Medulla oblongata (tissue), 1 donor: ENCODE measurements around the gene DYNC1LI1.
A peak's percentile ranks its signal among the peaks of the same experiment; 100 is the strongest.
"Not testable (repeated sequence)": the region's sequence is repeated elsewhere in the genome, so short reads cannot be mapped to it uniquely, and the experiment has no call there.

Source experiments
- DNase-seq: peaks from one replicate; pipeline ENCODE4 v3.0.0-alpha.2; 2015; ENCODE audit errors: extremely low spot score

DYNC1LI1 gene

GRCh38 chr3:32583708-32584107, 13.1 kb upstream of the DYNC1LI1 start:
- no peak for DNase-seq

GRCh38 chr3:32578669-32579068, 8.0 kb upstream of the DYNC1LI1 start:
- not testable (repeated sequence) for DNase-seq

- DNase-seq: peak; percentile 74
Observed at GRCh38 chr3:32577581-32578556, 7.2 kb upstream of the DYNC1LI1 start.

GRCh38 chr3:32577174-32577573, 6.5 kb upstream of the DYNC1LI1 start:
- no peak for DNase-seq

- DNase-seq: peak; percentile 35
Observed at GRCh38 chr3:32575451-32576113, 4.9 kb upstream of the DYNC1LI1 start.

GRCh38 chr3:32571192-32571485, 481 bp upstream of the DYNC1LI1 start:
- DNase-seq: no peak

- peak; percentile 61 for DNase-seq
Observed at GRCh38 chr3:32569540-32570420, 878 bp downstream of the DYNC1LI1 start.

- no peak for DNase-seq
Observed at GRCh38 chr3:32568953-32569352, 1.7 kb downstream of the DYNC1LI1 start.

GRCh38 chr3:32564195-32564594, 6.5 kb downstream of the DYNC1LI1 start:
- no peak for DNase-seq

GRCh38 chr3:32562640-32563039, 8.0 kb downstream of the DYNC1LI1 start:
- DNase-seq: no peak

GRCh38 chr3:32557640-32558352, 12.9 kb downstream of the DYNC1LI1 start:
- no peak for DNase-seq

- no peak for DNase-seq
Observed at GRCh38 chr3:32556332-32556731, 14.3 kb downstream of the DYNC1LI1 start.

- no peak for DNase-seq
Observed at GRCh38 chr3:32553973-32554372, 16.7 kb downstream of the DYNC1LI1 start.

- no peak for DNase-seq
Observed at GRCh38 chr3:32553459-32553858, 17.2 kb downstream of the DYNC1LI1 start.

GRCh38 chr3:32552013-32552412, 18.6 kb downstream of the DYNC1LI1 start:
- DNase-seq: no peak

- no peak for DNase-seq
Observed at GRCh38 chr3:32551496-32551895, 19.2 kb downstream of the DYNC1LI1 start.

- no peak for DNase-seq
Observed at GRCh38 chr3:32551087-32551486, 19.6 kb downstream of the DYNC1LI1 start.

GRCh38 chr3:32545305-32545704, 25.4 kb downstream of the DYNC1LI1 start:
- DNase-seq: no peak

- DNase-seq: no peak
Observed at GRCh38 chr3:32544894-32545293, 25.8 kb downstream of the DYNC1LI1 start.

- DNase-seq: no peak
Observed at GRCh38 chr3:32542807-32543206, 27.9 kb downstream of the DYNC1LI1 start.

- DNase-seq: no peak
Observed at GRCh38 chr3:32540899-32541298, 29.8 kb downstream of the DYNC1LI1 start.
